ENCODE results near the gene RGS12. TPM values are rescaled to one million over a fixed set of nuclear protein-coding genes. Genes with fewer than 3 reads are reported as not detected.
A peak's percentile ranks its signal among the peaks of the same experiment; 100 is the strongest.

RGS12 gene, protein sequence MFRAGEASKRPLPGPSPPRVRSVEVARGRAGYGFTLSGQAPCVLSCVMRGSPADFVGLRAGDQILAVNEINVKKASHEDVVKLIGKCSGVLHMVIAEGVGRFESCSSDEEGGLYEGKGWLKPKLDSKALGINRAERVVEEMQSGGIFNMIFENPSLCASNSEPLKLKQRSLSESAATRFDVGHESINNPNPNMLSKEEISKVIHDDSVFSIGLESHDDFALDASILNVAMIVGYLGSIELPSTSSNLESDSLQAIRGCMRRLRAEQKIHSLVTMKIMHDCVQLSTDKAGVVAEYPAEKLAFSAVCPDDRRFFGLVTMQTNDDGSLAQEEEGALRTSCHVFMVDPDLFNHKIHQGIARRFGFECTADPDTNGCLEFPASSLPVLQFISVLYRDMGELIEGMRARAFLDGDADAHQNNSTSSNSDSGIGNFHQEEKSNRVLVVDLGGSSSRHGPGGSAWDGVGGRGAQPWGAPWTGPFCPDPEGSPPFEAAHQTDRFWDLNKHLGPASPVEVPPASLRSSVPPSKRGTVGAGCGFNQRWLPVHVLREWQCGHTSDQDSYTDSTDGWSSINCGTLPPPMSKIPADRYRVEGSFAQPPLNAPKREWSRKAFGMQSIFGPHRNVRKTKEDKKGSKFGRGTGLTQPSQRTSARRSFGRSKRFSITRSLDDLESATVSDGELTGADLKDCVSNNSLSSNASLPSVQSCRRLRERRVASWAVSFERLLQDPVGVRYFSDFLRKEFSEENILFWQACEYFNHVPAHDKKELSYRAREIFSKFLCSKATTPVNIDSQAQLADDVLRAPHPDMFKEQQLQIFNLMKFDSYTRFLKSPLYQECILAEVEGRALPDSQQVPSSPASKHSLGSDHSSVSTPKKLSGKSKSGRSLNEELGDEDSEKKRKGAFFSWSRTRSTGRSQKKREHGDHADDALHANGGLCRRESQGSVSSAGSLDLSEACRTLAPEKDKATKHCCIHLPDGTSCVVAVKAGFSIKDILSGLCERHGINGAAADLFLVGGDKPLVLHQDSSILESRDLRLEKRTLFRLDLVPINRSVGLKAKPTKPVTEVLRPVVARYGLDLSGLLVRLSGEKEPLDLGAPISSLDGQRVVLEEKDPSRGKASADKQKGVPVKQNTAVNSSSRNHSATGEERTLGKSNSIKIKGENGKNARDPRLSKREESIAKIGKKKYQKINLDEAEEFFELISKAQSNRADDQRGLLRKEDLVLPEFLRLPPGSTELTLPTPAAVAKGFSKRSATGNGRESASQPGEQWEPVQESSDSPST (N-terminal part only)
- total RNA-seq: 10 to 100 TPM; 12.4 to 77.4 (median 17.3) TPM

- Histone ChIP-seq H3K36me3 (no peaks in the 10 kb centered on the region), H3K9me3 (no peaks in the 10 kb centered on the region), H3K4me3 (peak within 1 kb of the TSS; percentile 57 to 94 (median 81)), H3K4me1 (peaks cover 0 to 24% (median 10%) of the 10 kb centered on the region in 4 donors), H3K27ac (peak within 1 kb of the TSS; percentile 92 to 97 (median 94)), H3K27me3 (peaks cover 3% of the 10 kb centered on the region)
- WGBS, 2 donors (ENCODE audit: low coverage in 1 of 2): 3% methylated on average over 15 of the region's 121 CpGs; no CpG with 5 or more reads in 1 of the 2 donors
- in situ Hi-C loops (cut with MboI; ENCODE audit: low pct_ligation_motif_present in 1 of 4, low pct_unique_long_range_greater_than_20kb in 1 of 4, low sequenced_read_pairs in 3 of 4): no loop called here
- no peak for TF ChIP-seq CTCF (IDR thresholded peaks at IDR 0.05)
- peak; percentile 90 to 94 (median 92) for TF ChIP-seq POLR2AphosphoS5 (IDR thresholded peaks at IDR 0.05)
- TF ChIP-seq EP300 (IDR thresholded peaks at IDR 0.05; ENCODE audit: low read depth): no peak
- TF ChIP-seq POLR2A (IDR thresholded peaks at IDR 0.05): peak; percentile 93
- intact Hi-C loops (cut with DNase I; ENCODE audit: low total_unique reads): no loop called here
- DNase-seq: peak; percentile 97
These were observed at the start of gene RGS12 for GRCh38 chr4:3292571-3293400. TSS of gene RGS12 (plus strand) at chr4:3293021. CDS start at chr4:3316171, 23,150 bp downstream.

- Histone ChIP-seq H3K27me3 (no peaks in the 10 kb centered on the region), H3K4me1 (peaks cover 0 to 15% (median 14%) of the 10 kb centered on the region in 4 donors), H3K4me3 (no peak overlapping the region), H3K9me3 (no peaks in the 10 kb centered on the region), H3K36me3 (peaks cover 0 to 9% (median 0%) of the 10 kb centered on the region in 4 donors), H3K27ac (peak overlapping the region in 1 of 4 donors; percentile 69)
- TF ChIP-seq EP300 (IDR thresholded peaks at IDR 0.05; ENCODE audit: low read depth): no peak
- no peak for TF ChIP-seq POLR2AphosphoS5 (IDR thresholded peaks at IDR 0.05)
- no peak for TF ChIP-seq CTCF (IDR thresholded peaks at IDR 0.05)
- TF ChIP-seq POLR2A (IDR thresholded peaks at IDR 0.05): no peak
- intact Hi-C loops (cut with DNase I; ENCODE audit: low total_unique reads): no loop called here
- in situ Hi-C loops (cut with MboI; ENCODE audit: low pct_ligation_motif_present in 1 of 4, low pct_unique_long_range_greater_than_20kb in 1 of 4, low sequenced_read_pairs in 3 of 4): no loop called here
- WGBS, 2 donors (ENCODE audit: low coverage in 1 of 2): 67 to 79% methylated on average over 1 to 21 of the region's 23 CpGs
- DNase-seq: no peak
These were observed 49.6 kb upstream of the RGS12 start for GRCh38 chr4:3243136-3243780.

GRCh38 chr4:3244002-3244401, 48.8 kb upstream of the RGS12 start:
- WGBS, 2 donors (ENCODE audit: low coverage in 1 of 2): 67% methylated on average over 1 of the region's 1 CpG; no CpG with 5 or more reads in 1 of the 2 donors
- H3K36me3 ChIP-seq: peaks cover 0 to 4% (median 0%) of the 10 kb centered on the region in 4 donors
- H3K4me3 ChIP-seq: no peak overlapping the region
- no peak for TF ChIP-seq EP300 (IDR thresholded peaks at IDR 0.05; ENCODE audit: low read depth)
- TF ChIP-seq CTCF (IDR thresholded peaks at IDR 0.05): no peak
- TF ChIP-seq POLR2A (IDR thresholded peaks at IDR 0.05): no peak
- no peak for TF ChIP-seq POLR2AphosphoS5 (IDR thresholded peaks at IDR 0.05)
- H3K27me3 ChIP-seq: no peaks in the 10 kb centered on the region
- intact Hi-C loops (cut with DNase I; ENCODE audit: low total_unique reads) (no loop called here), in situ Hi-C loops (cut with MboI; ENCODE audit: low pct_ligation_motif_present in 1 of 4, low pct_unique_long_range_greater_than_20kb in 1 of 4, low sequenced_read_pairs in 3 of 4) (no loop called here)
- peaks cover 0 to 15% (median 14%) of the 10 kb centered on the region in 4 donors for H3K4me1 ChIP-seq
- no peak overlapping the region for H3K27ac ChIP-seq
- DNase-seq: no peak
- H3K9me3 ChIP-seq: no peaks in the 10 kb centered on the region
